Activated CD4-positive, alpha-beta T cell treated with anti-CD3 and anti-CD28 coated beads, Interleukin-10, Interleukin-2, amounts not matched to agents 100 ng/mL and 50 ng/mL, durations not matched to agents 16 hours and 8 hours (primary cell): ENCODE data around the gene FXYD7.
"Not testable (repeated sequence)": the region's sequence is repeated elsewhere in the genome, so short reads cannot be mapped to it uniquely, and the experiment has no call there.

Experiments used
- DNase-seq: peaks from one replicate; pipeline ENCODE4 v3.0.0-alpha.2; 2020

Gene FXYD7

GRCh38 chr19:35167251-35168119 is 24.4 kb downstream of the FXYD7 start:
- DNase-seq = no peak

DNA sequence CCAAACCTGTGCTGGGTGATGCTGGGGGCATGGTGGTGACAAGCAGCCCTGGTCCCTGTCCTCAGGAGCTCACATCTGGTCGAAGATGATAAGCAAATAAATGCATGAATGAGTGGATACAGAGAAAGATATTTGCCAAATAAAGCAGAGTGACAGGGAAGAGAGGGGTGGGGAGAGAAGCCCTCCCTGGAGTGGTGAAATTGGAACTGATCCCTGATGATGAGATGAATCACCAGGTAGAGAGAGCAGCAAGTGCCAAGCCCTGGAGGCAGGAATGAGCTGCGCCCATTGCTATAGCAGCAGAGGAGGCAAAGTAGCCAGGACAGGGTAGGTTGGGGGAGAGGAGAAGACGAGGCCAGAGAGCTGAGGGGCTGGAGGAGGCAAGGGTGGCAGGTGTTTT is 25.1 kb downstream of the FXYD7 start:
- DNase-seq = no peak

- no peak for DNase-seq
These were observed 26.4 kb downstream of the FXYD7 start for GRCh38 chr19:35169221-35169995.

DNA sequence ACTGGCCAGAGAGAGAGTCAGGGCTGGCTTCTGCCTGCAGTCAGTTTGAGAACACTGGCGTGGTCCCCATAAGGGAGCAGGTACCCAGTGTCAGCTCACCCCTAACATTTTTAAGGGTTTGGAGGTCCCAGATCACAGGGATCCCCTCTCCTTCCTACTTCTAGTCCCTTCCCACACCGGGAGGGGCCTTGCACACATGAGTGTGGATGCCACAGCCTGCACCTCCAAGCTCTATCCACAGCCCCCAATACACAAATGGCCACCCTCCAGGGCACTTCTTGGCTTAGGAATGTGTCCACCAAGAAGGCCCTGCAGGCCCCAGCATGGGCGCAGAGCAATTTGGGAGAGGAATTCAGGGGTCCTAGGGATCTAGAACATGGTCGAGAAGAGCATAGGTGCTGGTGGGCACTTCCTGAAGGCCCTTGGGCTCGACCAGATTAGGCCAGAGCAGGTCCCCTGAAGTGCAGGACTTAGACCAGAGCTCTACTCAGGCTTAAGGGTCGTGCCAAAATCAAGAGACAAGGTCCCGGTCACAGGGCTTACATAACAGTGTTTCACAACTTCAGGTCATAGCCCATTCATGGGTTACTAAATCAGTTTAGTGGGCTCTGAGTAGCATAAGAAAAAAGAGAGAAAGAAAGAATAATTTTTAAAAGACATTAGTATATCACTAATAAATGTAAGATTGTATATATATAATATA is 27.5 kb downstream of the FXYD7 start:
- no peak for DNase-seq

GRCh38 chr19:35171730-35172129 is 28.7 kb downstream of the FXYD7 start:
- DNase-seq = no peak

- no peak for DNase-seq
These were observed 31.2 kb downstream of the FXYD7 start for GRCh38 chr19:35174226-35174625.

DNA sequence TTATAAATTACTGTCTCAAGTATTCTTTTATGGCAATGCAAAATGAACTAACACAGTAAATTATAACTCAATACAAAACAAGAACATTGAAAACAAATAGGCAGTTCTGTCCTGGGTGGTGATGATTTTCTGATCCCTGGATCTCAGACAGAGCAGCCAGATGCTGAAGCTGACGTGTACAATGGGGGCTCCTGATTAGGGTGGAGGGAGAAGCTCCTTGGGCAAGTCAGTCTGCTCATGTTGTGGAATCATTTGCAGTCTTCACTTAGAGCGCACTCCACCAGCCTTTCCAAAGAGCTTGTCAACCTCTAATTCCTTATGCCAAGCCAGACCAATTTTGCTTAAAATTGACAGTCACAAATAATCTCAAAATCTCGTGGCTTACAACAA is 33.1 kb downstream of the FXYD7 start:
- no peak for DNase-seq

DNA sequence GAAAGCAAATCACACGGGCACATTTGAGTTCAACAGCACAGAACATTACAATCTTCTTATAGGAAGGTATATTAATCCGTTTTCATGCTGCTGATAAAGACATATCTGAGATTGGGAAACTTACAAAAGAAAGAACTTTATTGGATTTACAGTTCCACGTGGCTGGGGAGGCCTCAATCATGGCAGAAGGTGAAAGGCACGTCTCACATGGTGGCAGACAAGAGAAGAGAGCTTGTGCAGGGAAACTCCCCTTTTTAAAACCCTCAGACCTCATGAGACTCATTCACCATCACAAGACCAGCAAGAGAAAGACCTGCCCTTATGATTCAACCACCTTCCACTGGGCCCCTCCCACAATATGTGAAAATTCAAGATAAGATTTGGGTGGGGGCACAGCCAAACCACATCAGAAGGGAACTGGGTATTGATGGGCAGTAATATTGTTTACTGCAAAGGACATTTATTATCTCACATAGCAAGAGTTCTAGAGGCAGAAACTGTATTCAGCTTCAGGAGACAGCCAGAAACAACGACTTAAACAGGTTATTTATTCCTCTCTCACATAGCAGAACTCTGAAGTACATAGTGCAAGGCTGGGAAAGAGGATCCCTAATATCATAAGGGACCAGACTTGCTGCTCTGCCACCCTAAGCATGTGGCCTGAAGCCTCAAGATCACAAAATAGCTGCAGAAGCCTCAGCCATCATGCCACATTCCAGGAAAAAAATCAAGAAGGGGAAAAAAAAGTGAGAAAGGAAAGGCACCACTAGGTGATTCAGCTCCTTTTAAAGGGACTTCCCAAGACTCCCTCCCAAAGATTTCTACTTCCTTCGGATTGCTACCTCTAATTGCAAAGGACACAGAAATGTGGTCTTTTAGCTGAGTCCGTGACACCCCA is 34.6 kb downstream of the FXYD7 start:
- no peak for DNase-seq

DNA sequence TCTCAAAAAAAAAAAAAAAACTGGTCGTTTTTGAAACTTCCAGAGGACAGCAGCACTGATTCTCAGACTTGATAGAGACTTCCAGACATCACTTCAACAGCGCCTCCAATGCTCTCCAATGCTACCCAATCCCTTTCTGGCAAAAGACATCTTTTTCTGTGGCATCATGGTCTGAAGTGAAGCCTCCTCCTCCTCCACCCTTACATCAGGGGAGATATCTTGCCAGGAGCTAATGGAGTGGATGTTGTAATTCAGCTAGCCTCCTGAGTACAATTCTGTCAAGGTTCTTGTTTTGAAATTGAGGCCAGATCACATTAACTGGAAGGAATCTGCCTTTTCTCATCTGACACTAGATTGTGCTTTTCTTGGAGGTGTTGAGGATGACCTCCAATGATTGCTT is 35.6 kb downstream of the FXYD7 start:
- DNase-seq = no peak

GRCh38 chr19:35179830-35180229 is 36.8 kb downstream of the FXYD7 start:
- no peak for DNase-seq

- no peak for DNase-seq
These were observed 38.3 kb downstream of the FXYD7 start for GRCh38 chr19:35181387-35181786.

DNA sequence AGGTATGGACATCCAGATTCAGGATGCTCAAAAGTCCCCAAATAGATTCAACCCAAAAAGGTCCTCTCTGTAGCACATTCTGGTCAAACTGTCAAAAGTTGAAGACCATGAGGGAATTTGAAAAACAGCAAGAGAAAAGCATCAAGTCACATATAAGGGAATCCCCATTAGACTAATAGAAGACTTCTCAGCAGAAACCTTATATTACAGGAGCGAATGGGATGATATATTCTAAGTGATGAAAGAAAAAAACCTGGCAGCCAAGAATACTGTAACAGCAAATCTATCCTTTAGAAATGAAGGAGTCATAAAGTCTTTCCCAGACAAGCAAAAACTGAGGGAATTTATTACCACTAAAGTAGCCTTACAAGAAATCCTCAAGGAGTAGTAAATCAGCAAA is 41.2 kb downstream of the FXYD7 start:
- DNase-seq = no peak

DNA sequence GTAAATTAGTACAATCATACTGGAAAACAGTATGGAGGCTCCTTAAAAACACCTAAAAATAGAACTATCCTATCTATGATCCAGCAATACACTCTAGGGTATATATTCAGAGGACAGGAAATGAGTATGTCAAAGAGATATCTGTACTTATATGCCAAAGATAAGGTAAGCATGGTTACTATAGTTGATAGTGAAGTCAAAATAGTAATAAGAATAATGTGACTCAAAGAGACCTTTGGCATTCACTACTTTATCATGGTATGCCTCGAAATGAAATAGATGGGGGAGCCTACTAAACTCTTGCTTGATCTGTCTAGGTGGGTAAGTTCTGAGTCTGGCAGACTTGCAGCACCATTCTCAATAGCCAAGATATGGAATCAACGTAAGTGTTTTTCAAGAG is 41.8 kb downstream of the FXYD7 start:
- DNase-seq = no peak

GRCh38 chr19:35194012-35194984 is 51.2 kb downstream of the FXYD7 start:
- no peak for DNase-seq

- DNase-seq = no peak
These were observed 52.8 kb downstream of the FXYD7 start for GRCh38 chr19:35195830-35196229.

DNA sequence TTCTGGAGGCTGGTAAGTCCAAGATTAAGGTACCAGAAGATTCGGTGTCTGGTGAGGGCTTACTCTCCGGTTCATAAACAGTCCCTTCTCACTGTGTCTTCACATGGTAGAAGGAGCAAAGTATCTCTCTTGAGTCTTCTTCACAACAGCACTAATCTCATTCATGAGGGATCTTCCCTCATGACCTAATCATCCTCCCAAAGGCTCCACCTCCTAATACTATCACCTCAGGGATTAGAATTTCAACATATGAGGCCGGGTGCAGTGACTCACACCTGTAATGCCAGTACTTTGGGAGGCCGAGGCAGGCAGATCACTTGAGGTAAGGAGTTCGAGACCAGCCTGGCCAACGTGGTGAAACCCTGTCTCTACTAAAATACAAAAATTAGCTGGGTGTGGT is 53.8 kb downstream of the FXYD7 start:
- DNase-seq = not testable (repeated sequence)

GRCh38 chr19:35199481-35199880 is 56.4 kb downstream of the FXYD7 start:
- DNase-seq = no peak

DNA sequence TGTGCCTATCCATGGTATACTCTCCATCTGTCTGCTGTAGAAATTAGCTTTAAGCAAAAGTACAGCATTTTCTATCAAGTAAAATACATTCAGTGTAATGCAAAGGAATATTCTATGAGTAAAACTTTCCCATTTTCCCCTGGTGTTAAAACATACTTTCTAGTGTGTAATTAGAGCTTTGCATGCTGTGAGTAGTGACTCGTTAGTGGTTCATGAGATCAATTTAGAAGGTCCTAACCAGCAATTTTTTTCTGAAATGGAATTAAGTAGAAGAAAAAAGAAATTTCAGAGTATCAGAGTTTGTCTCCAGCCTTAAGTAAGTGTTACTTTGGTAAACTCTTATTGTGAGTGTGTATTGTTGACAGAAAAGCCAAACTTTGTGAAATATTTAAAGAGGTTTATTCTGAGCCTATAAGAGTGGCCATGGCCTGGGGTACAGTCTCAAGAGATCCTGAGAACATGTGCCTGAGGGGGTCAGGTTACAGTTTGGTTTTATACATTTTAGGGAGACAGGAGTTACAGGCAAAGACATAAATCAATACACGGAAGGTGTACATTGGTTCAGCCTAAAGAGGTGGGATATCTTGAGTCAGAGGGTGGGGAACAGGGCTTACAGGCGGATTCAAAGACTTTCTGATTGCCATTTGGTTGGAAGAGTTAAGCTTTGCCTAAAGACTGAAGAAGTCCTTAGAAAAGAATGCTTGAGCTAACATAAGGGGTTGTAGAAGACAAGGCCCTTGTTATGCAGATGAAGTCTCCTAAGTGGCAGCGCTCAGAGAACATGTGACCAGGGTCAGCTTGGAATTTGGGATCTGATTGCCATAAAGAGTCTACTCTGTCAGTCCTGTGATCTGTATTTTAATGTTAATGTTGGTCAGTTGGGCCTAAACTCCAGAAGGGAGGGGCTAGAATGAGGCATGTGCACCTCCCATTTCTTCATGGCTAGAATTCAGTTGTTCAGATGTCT is 60.0 kb downstream of the FXYD7 start:
- DNase-seq = no peak
